Right hindlimb (tissue), 1 donor: ENCODE data around the gene CNTNAP1.
"Not testable (repeated sequence)": the region's sequence is repeated elsewhere in the genome, so short reads cannot be mapped to it uniquely, and the experiment has no call there.

Experiments used
- DNase-seq: peaks from one replicate; pipeline ENCODE4 v3.0.0-alpha.2; 2018

CNTNAP1 gene

GRCh38 chr17:42681976-42682721 is at the start of gene CNTNAP1:
Gene CNTNAP1 (plus strand): TSS chr17:42682531. CDS start chr17:42682830, 299 bp downstream.
- peak; percentile 88 for DNase-seq

- DNase-seq: no peak
Measured at GRCh38 chr17:42632949-42633444, 49.3 kb upstream of the CNTNAP1 start.

- DNase-seq: no peak
Measured at GRCh38 chr17:42639525-42640113, 42.7 kb upstream of the CNTNAP1 start.

- DNase-seq: no peak
Measured at GRCh38 chr17:42640121-42640520, 42.2 kb upstream of the CNTNAP1 start.

- no peak for DNase-seq
Measured at GRCh38 chr17:42642336-42642735, 40.0 kb upstream of the CNTNAP1 start.

- no peak for DNase-seq
Measured at GRCh38 chr17:42647778-42648177, 34.6 kb upstream of the CNTNAP1 start.

- no peak for DNase-seq
Measured at GRCh38 chr17:42651392-42651791, 30.9 kb upstream of the CNTNAP1 start.

- peak; percentile 83 for DNase-seq
Measured at GRCh38 chr17:42653179-42654124, 28.9 kb upstream of the CNTNAP1 start.

- no peak for DNase-seq
Measured at GRCh38 chr17:42655528-42655927, 26.8 kb upstream of the CNTNAP1 start.

GRCh38 chr17:42657824-42658588 is 24.3 kb upstream of the CNTNAP1 start:
- DNase-seq: no peak

- DNase-seq: peak; percentile 95
Measured at GRCh38 chr17:42659079-42659931, 23.0 kb upstream of the CNTNAP1 start, which contains the start of gene TUBG2. Gene TUBG2 (plus strand): TSS chr17:42659284. CDS start chr17:42659504, 220 bp downstream.

GRCh38 chr17:42659932-42660274 is 22.4 kb upstream of the CNTNAP1 start:
- not testable (repeated sequence) for DNase-seq

GRCh38 chr17:42660692-42661345 is 21.5 kb upstream of the CNTNAP1 start:
- DNase-seq: no peak

GRCh38 chr17:42665581-42666001 is 16.7 kb upstream of the CNTNAP1 start:
- no peak for DNase-seq

- not testable (repeated sequence) for DNase-seq
Measured at GRCh38 chr17:42666126-42666525, 16.2 kb upstream of the CNTNAP1 start.

- DNase-seq: peak; percentile 24
Measured at GRCh38 chr17:42667088-42667951, 15.0 kb upstream of the CNTNAP1 start.

GRCh38 chr17:42669705-42669976 is 12.7 kb upstream of the CNTNAP1 start:
- DNase-seq: no peak

- DNase-seq: no peak
Measured at GRCh38 chr17:42669977-42670788, 12.1 kb upstream of the CNTNAP1 start.
